ENCODE measurements around the gene PAPSS1. TPM values are rescaled to one million over a fixed set of nuclear protein-coding genes. Genes with fewer than 3 reads are reported as not detected.
"Not testable (repeated sequence)": the region's sequence is repeated elsewhere in the genome, so short reads cannot be mapped to it uniquely, and the experiment has no call there.

The PAPSS1 gene
- total RNA-seq, 4 donors from 2014 or later, result 22.7 to 35.3 (median 29.6) TPM

DNA sequence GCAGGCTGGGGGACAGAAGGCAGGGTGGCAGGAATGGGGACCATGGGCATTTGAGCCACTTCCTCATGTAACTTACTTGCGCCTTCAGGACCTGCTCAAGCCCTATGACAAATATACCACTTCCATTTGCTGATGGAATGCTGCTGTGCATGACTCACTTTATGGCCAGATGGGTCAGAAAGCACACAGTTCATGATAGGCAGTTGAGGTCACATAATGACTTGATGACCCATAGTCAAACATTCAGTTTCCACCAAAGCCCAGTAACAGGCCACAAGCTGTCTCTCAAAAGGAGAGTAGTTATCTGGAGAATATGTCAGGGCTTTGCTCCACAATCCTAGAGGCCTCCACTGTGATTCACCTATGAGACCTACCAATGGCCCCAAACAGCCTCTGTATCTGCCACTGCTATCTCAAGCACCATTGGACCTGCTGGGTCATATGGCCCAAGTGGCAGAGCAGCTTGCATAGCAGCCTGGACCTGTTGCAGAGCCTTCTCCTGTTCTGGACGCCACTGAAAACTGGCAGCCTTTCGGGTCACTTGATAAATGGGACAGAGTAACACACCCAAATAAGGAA lies 5.3 kb upstream of the PAPSS1 start:
- 100% methylated on average over 3 of the region's 3 CpGs for WGBS, 2 donors
- Histone ChIP-seq H3K36me3 (no peaks in the 10 kb centered on the region), H3K4me3 (replicated peaks in 1 of 3) (no peak overlapping the region), H3K9me3 (no peaks in the 10 kb centered on the region), H3K4me1 (peaks cover 0 to 11% of the 10 kb centered on the region in 2 donors), H3K27me3 (no peaks in the 10 kb centered on the region), H3K27ac (no peak overlapping the region)
- intact Hi-C loops (cut with DNase I), result no loop called here
- DNase-seq, result no peak
- no peak for TF ChIP-seq POLR2A (IDR thresholded peaks at IDR 0.05)
- TF ChIP-seq, protein P1, sequence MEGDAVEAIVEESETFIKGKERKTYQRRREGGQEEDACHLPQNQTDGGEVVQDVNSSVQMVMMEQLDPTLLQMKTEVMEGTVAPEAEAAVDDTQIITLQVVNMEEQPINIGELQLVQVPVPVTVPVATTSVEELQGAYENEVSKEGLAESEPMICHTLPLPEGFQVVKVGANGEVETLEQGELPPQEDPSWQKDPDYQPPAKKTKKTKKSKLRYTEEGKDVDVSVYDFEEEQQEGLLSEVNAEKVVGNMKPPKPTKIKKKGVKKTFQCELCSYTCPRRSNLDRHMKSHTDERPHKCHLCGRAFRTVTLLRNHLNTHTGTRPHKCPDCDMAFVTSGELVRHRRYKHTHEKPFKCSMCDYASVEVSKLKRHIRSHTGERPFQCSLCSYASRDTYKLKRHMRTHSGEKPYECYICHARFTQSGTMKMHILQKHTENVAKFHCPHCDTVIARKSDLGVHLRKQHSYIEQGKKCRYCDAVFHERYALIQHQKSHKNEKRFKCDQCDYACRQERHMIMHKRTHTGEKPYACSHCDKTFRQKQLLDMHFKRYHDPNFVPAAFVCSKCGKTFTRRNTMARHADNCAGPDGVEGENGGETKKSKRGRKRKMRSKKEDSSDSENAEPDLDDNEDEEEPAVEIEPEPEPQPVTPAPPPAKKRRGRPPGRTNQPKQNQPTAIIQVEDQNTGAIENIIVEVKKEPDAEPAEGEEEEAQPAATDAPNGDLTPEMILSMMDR (IDR thresholded peaks at IDR 0.05), result no peak

DNA sequence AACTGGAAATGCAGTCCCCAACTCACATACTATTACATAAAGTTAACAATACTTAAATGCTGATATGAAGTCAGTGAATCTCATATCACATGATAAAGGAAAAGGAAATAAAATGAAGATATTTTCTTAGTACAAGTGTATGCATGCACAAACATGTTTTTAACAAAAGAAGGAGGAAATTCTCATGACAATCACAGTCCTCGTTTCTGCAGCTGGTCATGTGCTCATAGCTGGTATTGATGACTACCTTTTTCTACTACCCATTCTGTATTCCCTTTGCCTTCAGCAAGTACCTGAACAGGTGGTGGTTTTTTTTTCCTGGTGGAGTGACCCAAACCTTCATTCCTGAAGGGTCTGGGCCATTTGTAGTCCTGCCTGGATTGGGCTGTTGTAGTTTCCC lies 3.3 kb upstream of the PAPSS1 start:
- H3K36me3 ChIP-seq; H3K4me3 ChIP-seq (replicated peaks in 1 of 3); intact Hi-C loops (cut with DNase I); H3K27ac ChIP-seq; H3K27me3 ChIP-seq; H3K9me3 ChIP-seq; DNase-seq: not testable (repeated sequence)
- 78 to 83% methylated on average over 1 of the region's 1 CpG for WGBS, 2 donors
- H3K4me1 ChIP-seq, result peaks cover 8 to 20% of the 10 kb centered on the region in 2 donors

DNA sequence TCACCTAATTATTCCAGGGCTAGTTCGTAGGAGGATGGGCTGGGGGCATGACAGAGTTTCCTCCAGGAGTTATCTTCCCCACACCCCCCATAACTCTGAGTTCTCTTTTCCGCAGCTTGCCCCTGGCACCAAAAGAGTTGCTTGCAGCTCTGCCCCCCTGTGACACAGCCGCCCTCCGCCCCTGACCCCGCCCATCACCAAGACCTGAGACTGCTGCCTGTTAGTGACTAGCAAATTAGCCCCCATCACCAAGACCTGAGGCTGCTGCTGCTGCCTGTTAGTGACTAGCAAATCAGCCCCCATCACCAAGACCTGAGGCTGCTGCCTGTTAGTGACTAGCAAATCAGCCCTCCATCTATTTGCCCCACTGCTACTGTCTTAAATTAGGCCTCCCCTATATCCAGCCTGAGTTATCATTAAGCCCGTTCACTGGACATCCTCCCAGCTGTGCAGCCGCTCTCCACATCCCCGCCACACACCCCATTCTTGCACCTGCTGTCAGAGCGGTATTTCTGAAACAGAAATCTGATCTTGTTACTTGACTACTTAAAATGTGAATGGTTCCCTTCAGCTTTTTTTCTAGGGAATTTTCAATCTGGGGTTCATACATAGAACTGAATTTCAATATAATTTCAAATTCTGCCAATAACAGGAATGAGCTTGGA lies 1.5 kb upstream of the PAPSS1 start:
- Histone ChIP-seq H3K9me3 (no peaks in the 10 kb centered on the region), H3K27ac (no peak overlapping the region), H3K27me3 (no peaks in the 10 kb centered on the region), H3K4me1 (peaks cover 8 to 18% of the 10 kb centered on the region in 2 donors), H3K36me3 (no peaks in the 10 kb centered on the region), H3K4me3 (replicated peaks in 1 of 3) (peak overlapping the region in 1 of 3 donors; percentile 95)
- peak; percentile 32 to 40 for DNase-seq
- TF ChIP-seq POLR2A (IDR thresholded peaks at IDR 0.05), result no peak
- intact Hi-C loops (cut with DNase I), result no loop called here
- 69% methylated on average over 6 to 9 of the region's 9 CpGs for WGBS, 2 donors

- Histone ChIP-seq H3K9me3 (no peaks in the 10 kb centered on the region), H3K4me3 (replicated peaks in 1 of 3) (peak overlapping the region; percentile 7 to 95 (median 82)), H3K27me3 (no peaks in the 10 kb centered on the region), H3K27ac (peak overlapping the region in 2 of 3 donors; percentile 77 to 82), H3K4me1 (peaks cover 8 to 18% of the 10 kb centered on the region in 2 donors), H3K36me3 (no peaks in the 10 kb centered on the region)
- 3 to 9% methylated on average over 14 to 26 of the region's 28 CpGs for WGBS, 2 donors
- TF ChIP-seq POLR2A (IDR thresholded peaks at IDR 0.05), result no peak
- TF ChIP-seq, protein P1 (IDR thresholded peaks at IDR 0.05), result no peak
- peak; percentile 50 to 57 for DNase-seq
- intact Hi-C loops (cut with DNase I), result no loop called here
Observed at GRCh38 chr4:107719207-107719921, 670 bp downstream of the PAPSS1 start.

DNA sequence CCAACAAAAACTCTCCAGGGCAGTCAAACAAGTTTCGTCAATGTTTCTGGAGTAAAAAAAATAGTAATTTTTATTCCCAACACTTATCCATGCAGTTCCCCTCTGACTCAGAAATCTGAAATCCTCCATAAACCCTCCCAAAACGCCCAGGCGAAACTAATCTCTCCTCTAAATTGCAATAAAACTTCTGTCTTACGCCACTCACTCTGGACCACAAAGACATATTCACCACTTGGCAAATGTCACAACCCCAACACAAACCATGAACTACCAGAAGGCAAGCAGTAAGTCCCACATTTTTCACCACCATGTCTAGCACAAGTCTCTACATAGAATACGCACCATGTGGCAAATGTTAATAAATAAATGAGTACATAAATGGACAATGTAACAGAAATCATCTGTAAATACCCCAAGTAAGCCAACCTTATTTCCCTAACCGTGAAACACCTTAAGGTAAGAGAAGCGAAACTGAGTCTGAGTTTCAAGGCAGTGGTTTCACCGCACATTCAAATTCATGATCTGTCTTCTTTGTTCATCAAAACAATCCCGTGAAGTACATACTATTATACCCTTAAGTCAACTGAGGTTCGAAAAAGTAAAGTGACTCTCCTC lies 1.6 kb downstream of the PAPSS1 start:
- Histone ChIP-seq H3K36me3 (no peaks in the 10 kb centered on the region), H3K9me3 (no peaks in the 10 kb centered on the region), H3K27me3 (no peaks in the 10 kb centered on the region), H3K4me1 (peaks cover 8 to 18% of the 10 kb centered on the region in 2 donors), H3K4me3 (replicated peaks in 1 of 3) (no peak overlapping the region), H3K27ac (no peak overlapping the region)
- DNase-seq, result no peak
- intact Hi-C loops (cut with DNase I), result no loop called here
- 80 to 83% methylated on average over 10 of the region's 10 CpGs for WGBS, 2 donors
- TF ChIP-seq, protein P1 (IDR thresholded peaks at IDR 0.05), result no peak
- no peak for TF ChIP-seq POLR2A (IDR thresholded peaks at IDR 0.05)

All from thyroid gland (tissue), 4 donors.